Mammary epithelial cell (primary cell): ENCODE results near the gene P2RY4.

Experiments used
- CTCF ChIP-seq, 2 donors: IDR thresholded peaks in 1 of 2; conservative IDR thresholded peaks in 1 of 2; 2 replicates each; pipeline ENCODE4 v1.5.1; 2011 to 2012; ENCODE audit warnings: inconsistent platforms in 2 of 2, low read length in 2 of 2, mild to moderate bottlenecking in 2 of 2, control low read depth in 1 of 2, low read depth in 1 of 2; ENCODE audit not compliant: insufficient read depth in 1 of 2; ENCODE audit errors: extremely low read depth in 1 of 2
- EZH2 ChIP-seq: IDR thresholded peaks from 2 replicates; pipeline ENCODE4 v1.6.1; 2012; ENCODE audit warnings: low read length, inconsistent platforms, borderline replicate concordance

- no peak for TF ChIP-seq CTCF (conservative IDR thresholded peaks at IDR 0.05 in 1 of 2, IDR thresholded peaks at IDR 0.05 in 1 of 2; ENCODE audit: extremely low read depth in 1 of 2, insufficient read depth in 1 of 2, low read depth in 1 of 2, low read length in 2 of 2)
- TF ChIP-seq EZH2: no peak
These were observed 25.6 kb downstream of the P2RY4 start, which contains the start of gene AWAT1 for GRCh38 chrX:70234355-70234754.
